GM18526 (cell line): ENCODE measurements around the gene SPDYE18.
"Not testable (repeated sequence)": the region's sequence is repeated elsewhere in the genome, so short reads cannot be mapped to it uniquely, and the experiment has no call there.

Experiments used
- POLR2A ChIP-seq: IDR thresholded peaks from 3 replicates; pipeline ENCODE4 v1.6.1; 2011; ENCODE audit not compliant: insufficient read length; ENCODE audit errors: extremely low read depth

The SPDYE18 gene, protein sequence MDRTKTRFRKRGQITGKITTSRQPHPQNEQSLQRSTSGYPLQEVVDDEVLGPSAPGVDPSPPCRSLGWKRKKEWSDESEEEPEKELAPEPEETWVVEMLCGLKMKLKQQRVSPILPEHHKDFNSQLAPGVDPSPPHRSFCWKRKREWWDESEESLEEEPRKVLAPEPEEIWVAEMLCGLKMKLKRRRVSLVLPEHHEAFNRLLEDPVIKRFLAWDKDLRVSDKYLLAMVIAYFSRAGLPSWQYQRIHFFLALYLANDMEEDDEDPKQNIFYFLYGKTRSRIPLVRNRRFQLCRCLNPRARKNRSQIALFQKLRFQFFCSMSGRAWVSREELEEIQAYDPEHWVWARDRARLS

DNA sequence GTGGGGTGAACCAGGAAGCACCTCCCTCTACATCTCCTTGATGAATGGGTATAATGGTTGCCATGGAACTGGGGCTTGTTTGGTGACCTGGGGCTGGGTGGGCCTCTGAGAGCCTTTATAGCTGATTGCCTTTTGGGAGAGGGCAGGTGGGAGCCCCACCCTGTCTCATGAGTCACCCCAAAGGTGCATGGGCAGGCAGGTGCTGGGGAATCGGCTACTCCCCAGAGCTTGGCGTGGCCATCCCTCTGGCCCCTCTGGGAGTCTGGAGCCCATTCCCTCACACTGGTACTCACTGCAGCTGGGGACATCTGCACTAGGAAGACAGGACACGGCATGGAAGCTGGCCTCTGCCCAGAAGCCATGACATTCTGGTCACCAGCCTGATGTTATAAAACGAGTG, at the start of gene SPDYE18:
SPDYE18 (minus strand) TSS at position 2 of the 400 bp plus-strand sequence. CDS start 2,046 bp downstream, outside the sequence.
- not testable (repeated sequence) for TF ChIP-seq POLR2A

DNA sequence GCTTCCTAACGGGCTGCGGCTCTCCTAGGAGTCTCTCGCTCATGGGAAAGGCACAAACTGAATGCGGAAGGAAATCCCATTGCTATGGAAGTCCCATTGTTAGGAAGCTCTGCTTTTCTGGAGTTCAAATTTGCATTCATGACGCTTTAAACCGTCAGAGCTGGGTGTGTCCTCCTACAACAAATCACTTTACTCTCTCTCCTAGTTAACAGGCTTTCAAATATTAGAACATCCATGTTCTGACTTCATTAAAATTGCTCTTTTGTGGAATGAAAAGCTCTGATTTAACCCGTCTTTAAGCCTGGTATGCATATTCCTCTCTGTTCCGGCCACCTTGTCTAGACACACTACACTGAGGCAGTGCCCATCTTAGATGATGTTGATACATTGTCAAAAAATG, 30.1 kb downstream of the SPDYE18 start, which contains the start of gene SPDYE17:
SPDYE17 (minus strand) TSS at position 101 of the 400 bp plus-strand sequence. CDS start 1,791 bp downstream, outside the sequence.
- TF ChIP-seq POLR2A: not testable (repeated sequence)
